Parathyroid adenoma (tissue), 2 donors: ENCODE measurements around the gene GRAPL.
"Not testable (repeated sequence)": the region's sequence is repeated elsewhere in the genome, so short reads cannot be mapped to it uniquely, and the experiment has no call there.

ENCODE experiments used
- H2AFZ ChIP-seq: fragments of 300-600 bp; sonication (generic); one replicate; pipeline ENCODE4 v1.7.0; 2017; ENCODE audit warnings: antibody characterized with exemption, mild to moderate bottlenecking
- H3K27ac ChIP-seq: fragments of 300-600 bp; sonication (generic); one replicate; pipeline ENCODE4 v1.7.0; 2017
- H3K27me3 ChIP-seq: fragments of 300-600 bp; sonication (generic); one replicate; pipeline ENCODE4 v1.7.0; 2017; ENCODE audit warnings: low read length; ENCODE audit not compliant: control insufficient read depth, insufficient read depth
- H3K36me3 ChIP-seq: fragments of 300-600 bp; sonication (generic); one replicate; pipeline ENCODE4 v1.7.0; 2017; ENCODE audit warnings: low read length; ENCODE audit not compliant: control insufficient read depth, insufficient read depth
- H3K4me1 ChIP-seq: fragments of 300-600 bp; sonication (generic); one replicate; pipeline ENCODE4 v1.7.0; 2017; ENCODE audit warnings: control low read depth
- H3K4me2 ChIP-seq: fragments of 300-600 bp; sonication (generic); one replicate; pipeline ENCODE4 v1.7.0; 2017; ENCODE audit warnings: low read length
- H3K4me3 ChIP-seq: fragments of 300-600 bp; sonication (generic); one replicate; pipeline ENCODE4 v1.7.0; 2017; ENCODE audit warnings: low read depth, low read length
- H3K79me2 ChIP-seq: fragments of 300-600 bp; sonication (generic); one replicate; pipeline ENCODE4 v1.7.0; 2017; ENCODE audit warnings: control low read depth
- H3K9ac ChIP-seq: fragments of 300-600 bp; sonication (generic); one replicate; pipeline ENCODE4 v1.7.0; 2017; ENCODE audit warnings: mild to moderate bottlenecking
- H3K9me3 ChIP-seq: fragments of 300-600 bp; sonication (generic); one replicate; pipeline ENCODE4 v1.7.0; 2017; ENCODE audit warnings: low read length; ENCODE audit not compliant: control insufficient read depth
- donor health status: primary hyperparathyroidism.

GRAPL gene

DNA sequence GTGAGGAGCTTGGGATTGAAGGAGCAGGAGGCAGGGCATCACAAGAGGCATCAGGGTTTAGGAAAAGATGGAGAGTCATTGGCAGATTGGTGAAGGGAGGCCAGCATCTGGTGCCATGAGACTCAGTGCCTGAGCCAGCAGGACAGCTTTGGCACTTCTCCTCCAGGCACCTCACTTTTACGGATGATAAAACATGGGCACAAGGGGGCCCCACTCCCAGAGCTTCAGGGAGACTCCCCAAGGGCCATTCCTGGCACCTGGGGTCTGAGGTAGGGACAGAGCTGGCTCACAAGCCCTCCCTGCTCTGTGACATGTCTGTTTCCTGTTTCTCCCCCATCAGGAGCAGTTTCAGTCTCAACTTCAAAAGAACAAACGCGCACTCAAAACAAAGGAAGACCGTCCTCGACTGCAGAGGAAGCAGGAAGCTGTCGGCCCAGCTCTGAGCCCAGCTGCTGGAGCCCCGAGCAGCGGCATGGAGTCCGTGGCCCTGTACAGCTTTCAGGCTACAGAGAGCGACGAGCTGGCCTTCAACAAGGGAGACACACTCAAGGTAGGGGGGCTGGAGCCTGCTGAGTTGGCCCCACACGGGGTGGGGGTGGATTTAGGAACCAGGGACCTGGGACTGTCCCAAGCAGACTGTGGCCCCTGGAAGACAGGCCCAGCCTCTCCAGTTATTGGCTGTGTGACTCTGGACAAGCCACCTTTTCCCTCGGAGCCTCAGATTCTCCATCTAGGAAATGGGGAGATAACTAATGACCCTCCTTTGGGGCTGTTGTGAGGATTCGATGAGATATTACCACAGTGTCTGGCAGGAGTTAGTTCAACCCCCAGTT lies at the start of gene GRAPL:
Gene GRAPL (plus strand): TSS at position 442 of the 833 bp plus-strand sequence. CDS start 31 bp downstream, at position 473.
- not testable (repeated sequence) for H3K36me3 ChIP-seq, H3K27ac ChIP-seq, H3K4me1 ChIP-seq, H3K9me3 ChIP-seq, H3K4me2 ChIP-seq, H3K4me3 ChIP-seq, H3K9ac ChIP-seq, H3K79me2 ChIP-seq, H2AFZ ChIP-seq, H3K27me3 ChIP-seq

DNA sequence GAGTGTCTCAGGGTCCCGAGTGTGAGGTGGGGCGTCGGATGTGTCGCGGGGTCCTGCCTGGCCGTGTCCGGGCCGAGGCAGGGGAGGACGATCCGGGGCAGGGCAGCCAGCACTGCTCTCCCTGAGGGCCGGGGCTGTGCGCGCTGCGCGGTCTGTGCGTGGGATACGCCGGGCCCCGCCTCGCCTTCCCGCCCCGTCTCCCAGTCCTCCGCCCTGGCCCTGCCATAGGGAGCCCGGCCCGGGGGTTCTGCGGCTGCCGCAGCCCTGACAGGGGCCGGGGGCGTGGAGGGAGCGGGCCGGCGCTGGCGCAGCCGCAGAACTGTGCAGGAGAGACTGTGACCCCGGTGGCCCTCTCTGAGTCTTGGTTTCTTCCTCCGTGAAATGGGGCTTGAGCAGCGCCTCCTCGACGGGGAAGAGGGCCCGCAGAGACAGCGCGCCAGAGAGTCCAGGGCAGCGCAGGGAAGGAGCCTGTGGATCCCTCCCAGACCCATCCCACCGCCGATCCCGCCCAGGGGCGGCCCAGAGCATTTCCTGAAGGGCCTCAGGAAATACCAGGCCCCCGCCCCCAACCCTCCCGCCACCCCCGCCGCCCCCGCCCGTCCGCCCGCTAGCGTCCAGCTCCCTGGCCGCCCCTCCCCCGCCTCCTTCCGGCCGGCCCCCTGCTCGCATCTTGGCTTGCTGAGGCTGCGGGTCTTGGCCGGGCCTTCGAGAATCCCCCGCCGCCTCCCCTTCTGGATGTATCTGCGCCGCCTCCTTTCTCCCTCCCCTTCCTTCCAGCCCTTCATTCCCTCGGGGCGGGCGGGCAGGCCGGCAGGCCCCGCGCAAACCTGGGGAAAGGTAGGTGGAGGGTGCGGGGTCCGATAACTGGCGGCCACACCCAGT lies 38.3 kb upstream of the GRAPL start:
- not testable (repeated sequence) for H3K79me2 ChIP-seq, H3K4me1 ChIP-seq, H3K27ac ChIP-seq, H3K9ac ChIP-seq, H3K36me3 ChIP-seq, H3K27me3 ChIP-seq, H3K9me3 ChIP-seq, H3K4me3 ChIP-seq, H2AFZ ChIP-seq, H3K4me2 ChIP-seq

DNA sequence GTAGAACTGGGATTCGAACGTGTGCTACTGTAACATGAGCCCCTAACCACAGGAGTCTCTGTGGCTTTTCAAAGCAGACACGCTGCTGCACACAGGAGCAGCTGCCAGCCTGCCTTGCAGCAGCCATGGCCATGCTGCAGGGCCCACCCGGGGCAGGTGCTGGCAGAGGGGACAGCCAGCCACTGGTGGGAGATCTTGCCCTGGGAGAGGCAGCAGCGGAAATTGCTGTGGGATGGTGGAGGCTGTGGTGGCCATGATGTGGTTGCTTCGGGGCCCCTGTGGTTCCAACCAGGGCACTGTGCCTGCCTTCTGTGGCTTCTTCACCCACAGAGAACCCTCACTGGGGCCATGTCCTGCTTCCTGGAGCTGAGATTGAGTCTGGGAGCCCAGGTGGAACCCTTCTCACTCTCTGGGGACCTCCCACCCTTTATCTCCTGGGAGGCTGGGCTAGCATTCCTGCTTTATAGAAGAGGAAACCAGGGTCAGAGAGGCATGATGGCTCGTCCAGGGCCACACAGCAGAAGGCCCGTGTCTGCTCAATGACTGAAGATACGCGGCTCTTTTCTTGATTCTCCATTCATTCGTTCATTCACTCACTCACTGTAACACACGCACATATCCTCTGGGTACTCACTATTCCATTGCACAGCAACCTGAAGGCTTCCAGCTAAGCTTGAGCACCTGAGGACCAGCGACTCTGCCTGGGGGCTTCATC lies 37.2 kb upstream of the GRAPL start:
- H2AFZ ChIP-seq, H3K4me1 ChIP-seq, H3K27ac ChIP-seq, H3K4me3 ChIP-seq, H3K79me2 ChIP-seq, H3K9me3 ChIP-seq, H3K4me2 ChIP-seq, H3K9ac ChIP-seq, H3K27me3 ChIP-seq, H3K36me3 ChIP-seq: not testable (repeated sequence)

DNA sequence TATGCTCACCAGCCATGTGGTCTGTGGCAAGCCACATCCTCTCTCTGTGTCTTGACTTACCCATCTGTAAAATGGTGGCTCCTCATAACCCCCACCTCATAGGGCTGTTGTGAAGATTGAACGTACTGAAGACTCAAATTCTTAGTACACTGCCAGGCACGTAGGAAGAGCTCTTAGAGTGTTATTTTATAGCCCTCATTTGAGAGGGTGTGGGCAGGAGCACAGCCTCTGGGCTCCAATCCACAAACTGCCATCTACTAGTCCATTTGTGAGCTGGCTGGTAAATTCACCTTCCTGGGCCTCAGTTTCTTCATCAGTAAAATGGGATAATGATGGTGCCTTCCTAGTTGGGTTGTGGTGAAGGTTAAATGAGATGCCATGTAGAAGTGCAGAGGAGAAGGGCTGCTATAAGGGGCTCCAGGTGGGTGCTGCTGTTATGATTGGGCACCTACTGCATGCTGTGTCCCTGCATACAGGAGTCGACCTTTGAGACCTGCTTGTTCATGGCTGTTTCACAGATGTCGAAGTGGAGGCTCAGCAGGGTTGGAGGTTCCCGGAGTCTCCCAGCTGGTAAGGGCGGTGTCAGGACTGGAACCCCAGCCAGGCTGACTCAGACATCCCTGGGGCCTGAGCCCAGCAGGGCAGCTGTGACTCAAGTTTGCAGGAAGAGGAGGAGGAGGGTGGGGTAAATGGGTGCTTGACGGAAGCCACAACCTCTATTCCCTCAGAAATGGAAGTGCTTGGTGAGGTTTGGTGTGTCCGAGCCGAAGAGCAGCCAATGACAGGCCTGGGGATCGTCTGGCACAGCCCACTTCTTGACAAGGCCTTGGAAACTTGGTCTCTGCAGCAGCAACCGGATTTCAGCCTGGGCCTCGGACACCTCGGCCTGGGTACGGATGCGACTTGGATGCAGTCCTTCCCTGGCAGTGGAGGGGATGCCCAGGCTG lies 34.4 kb upstream of the GRAPL start:
- not testable (repeated sequence) for H3K79me2 ChIP-seq, H3K36me3 ChIP-seq, H3K4me3 ChIP-seq, H2AFZ ChIP-seq, H3K4me1 ChIP-seq, H3K9ac ChIP-seq, H3K27me3 ChIP-seq, H3K4me2 ChIP-seq, H3K27ac ChIP-seq, H3K9me3 ChIP-seq

DNA sequence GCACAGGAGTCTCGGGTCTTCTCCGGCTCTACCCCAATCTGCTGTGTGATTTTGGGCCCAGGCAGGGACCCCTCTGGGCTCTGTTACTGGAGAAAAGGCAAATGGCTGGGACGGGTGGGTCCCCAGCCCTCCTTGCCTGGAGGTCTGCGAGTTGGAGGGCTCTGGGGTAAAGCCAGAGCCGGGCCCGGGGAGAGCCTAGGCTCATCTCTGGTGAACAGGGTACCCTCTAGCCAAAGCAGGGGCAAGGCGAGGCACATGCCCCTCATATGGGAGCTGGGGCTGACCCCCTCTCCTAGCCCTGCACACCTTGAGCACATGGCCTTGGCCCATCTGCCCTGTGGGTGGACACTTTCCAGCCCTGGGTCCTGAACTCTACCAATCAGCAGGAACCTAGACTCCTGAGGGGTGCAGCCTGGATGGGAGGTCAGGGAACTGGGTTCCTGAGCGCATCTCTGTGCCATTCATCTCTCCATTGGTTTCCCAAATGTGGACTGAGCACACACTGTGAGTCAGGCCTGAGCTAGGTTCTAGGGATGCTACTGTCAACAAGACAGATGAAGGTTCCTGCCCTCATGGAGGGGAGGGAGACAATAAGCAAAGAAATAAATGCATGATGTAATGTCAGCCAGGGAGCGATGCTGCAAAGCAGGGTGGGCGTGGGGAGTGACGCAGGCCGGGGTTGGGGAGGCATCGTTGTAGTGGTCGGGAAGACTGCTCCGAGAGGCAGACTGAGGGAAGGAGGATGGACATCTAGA lies 33.5 kb upstream of the GRAPL start:
- not testable (repeated sequence) for H3K9me3 ChIP-seq, H3K4me1 ChIP-seq, H2AFZ ChIP-seq, H3K27me3 ChIP-seq, H3K4me2 ChIP-seq, H3K79me2 ChIP-seq, H3K4me3 ChIP-seq, H3K27ac ChIP-seq, H3K9ac ChIP-seq, H3K36me3 ChIP-seq

DNA sequence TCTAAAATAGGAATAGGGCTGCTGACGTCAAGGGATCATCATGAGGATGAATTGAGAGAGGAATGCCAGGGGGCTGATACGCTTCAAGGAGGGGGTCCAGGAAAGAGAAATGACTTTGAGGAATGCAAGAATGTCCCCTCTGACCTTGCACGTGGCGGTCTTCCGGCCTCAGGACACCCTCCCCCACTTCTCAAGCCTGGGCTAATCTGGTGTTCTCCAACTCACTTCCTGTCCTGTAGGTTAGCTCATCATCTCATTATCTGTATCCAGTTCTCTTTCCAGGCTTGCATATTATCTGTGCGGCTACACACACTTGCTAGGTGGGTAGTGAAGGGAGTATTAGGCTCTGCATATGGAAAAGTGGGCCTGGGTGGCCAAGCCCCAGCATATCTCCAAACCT lies 18.9 kb upstream of the GRAPL start:
- not testable (repeated sequence) for H3K4me1 ChIP-seq, H3K27ac ChIP-seq, H3K4me3 ChIP-seq, H2AFZ ChIP-seq, H3K9ac ChIP-seq, H3K9me3 ChIP-seq, H3K79me2 ChIP-seq, H3K36me3 ChIP-seq, H3K4me2 ChIP-seq, H3K27me3 ChIP-seq

DNA sequence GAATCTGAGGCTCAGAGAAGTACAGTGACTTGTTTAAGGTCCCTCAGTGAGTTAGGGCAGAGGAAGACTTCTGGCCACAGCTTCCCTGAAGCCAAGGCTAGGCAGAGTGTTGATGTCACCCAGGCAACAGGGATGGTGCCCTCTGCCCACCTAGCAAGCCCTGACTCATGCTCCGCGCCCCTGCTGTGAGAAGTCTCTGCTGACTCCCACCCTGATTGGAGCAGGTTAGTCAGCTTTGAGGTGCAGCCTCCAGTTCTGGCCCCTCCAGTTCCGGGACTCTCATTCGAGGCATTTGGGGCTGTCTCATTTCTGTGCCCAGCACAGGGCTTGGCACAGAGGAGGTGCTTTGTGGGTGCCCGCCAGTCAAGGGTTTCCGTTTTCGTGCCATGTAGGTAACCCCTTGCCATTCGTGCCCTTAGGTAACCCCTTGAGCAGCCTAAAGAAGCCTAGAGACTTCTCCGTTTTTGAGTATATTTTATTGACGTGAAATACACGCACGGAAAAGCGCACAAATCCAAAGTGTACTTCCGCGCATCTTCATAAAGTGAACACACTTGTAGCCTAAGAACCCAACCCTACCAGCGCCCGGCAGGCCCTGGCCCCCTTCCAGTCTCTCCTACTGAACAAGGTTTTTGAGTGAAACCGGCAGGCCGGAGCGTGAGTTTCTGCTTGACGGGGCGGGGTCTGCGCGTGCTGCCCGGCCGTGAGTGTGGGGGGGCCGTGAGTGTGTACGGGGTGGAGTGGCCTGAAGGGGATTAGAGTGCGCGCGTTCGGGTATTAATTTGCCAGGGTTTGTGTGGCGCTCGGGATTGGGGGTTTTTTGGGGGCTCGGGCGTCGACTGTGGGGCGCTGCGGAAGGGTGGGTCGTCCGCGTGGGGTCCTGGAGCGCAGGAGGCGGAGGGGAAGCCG lies 16.9 kb upstream of the GRAPL start:
- not testable (repeated sequence) for H3K4me2 ChIP-seq

More for the DNA sequence above, 16.9 kb upstream of the GRAPL start:
- H3K27me3 ChIP-seq, H3K27ac ChIP-seq, H3K4me1 ChIP-seq, H3K36me3 ChIP-seq, H3K9me3 ChIP-seq, H3K79me2 ChIP-seq, H3K9ac ChIP-seq, H2AFZ ChIP-seq, H3K4me3 ChIP-seq: not testable (repeated sequence)
